Sigmoid colon (tissue), 4 donors: ENCODE data around the gene IGF2R.

Experiments used
- EP300 ChIP-seq, 4 donors: sonication (generic); formaldehyde crosslinking; IDR thresholded peaks; one replicate each; pipeline ENCODE4 v1.6.1; 2017; ENCODE audit warnings: antibody characterized with exemption in 4 of 4
- POLR2A ChIP-seq, 2 donors: fragments of 450-650 bp; IDR thresholded peaks; one replicate each; pipeline ENCODE4 v1.6.1; 2016; ENCODE audit warnings: antibody characterized with exemption in 2 of 2, mild to moderate bottlenecking in 2 of 2, moderate library complexity in 2 of 2
- POLR2AphosphoS5 ChIP-seq, 4 donors: sonication (generic); formaldehyde crosslinking; IDR thresholded peaks; one replicate each; pipeline ENCODE4 v1.6.1; 2017; ENCODE audit warnings: antibody characterized with exemption in 4 of 4
- TF ChIP-seq, protein P1 (sequence below), 4 experiments: fragments of 450-650 bp in 3 of 4; fragments of 200-600 bp in 1 of 4; IDR thresholded peaks; one replicate each; pipeline ENCODE4 v1.5.1; 2016 to 2019; ENCODE audit warnings: antibody characterized with exemption in 4 of 4, mild to moderate bottlenecking in 3 of 4, moderate library complexity in 2 of 4

DNA sequence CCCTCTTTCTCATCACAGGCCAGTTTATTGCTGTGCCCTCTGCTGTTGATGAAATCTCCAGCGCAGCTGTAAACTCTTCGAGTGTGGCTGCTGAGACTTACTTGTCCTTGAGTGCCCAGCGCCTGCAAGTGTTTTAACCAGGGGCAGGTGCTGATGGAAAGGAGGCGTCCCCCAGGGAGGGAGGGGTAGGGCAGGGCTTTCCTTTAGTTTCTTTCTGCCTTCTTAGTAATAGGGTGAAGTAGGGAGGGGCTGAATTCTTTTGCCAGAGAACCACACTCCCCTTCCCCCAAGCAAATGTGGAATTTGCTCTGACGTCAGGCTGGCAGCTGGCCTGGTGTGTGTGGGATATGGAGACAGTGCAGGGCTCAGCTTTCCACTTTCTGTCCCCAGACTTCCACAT, 61.2 kb downstream of the IGF2R start:
- TF ChIP-seq POLR2AphosphoS5 (IDR thresholded peaks at IDR 0.05) (peak; percentile 14 to 71 (median 59)), EP300 (IDR thresholded peaks at IDR 0.05) (peak in 1 of 4 donors; percentile 58), POLR2A (IDR thresholded peaks at IDR 0.05) (no peak)
- TF ChIP-seq, protein P1, sequence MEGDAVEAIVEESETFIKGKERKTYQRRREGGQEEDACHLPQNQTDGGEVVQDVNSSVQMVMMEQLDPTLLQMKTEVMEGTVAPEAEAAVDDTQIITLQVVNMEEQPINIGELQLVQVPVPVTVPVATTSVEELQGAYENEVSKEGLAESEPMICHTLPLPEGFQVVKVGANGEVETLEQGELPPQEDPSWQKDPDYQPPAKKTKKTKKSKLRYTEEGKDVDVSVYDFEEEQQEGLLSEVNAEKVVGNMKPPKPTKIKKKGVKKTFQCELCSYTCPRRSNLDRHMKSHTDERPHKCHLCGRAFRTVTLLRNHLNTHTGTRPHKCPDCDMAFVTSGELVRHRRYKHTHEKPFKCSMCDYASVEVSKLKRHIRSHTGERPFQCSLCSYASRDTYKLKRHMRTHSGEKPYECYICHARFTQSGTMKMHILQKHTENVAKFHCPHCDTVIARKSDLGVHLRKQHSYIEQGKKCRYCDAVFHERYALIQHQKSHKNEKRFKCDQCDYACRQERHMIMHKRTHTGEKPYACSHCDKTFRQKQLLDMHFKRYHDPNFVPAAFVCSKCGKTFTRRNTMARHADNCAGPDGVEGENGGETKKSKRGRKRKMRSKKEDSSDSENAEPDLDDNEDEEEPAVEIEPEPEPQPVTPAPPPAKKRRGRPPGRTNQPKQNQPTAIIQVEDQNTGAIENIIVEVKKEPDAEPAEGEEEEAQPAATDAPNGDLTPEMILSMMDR (IDR thresholded peaks at IDR 0.05), result no peak
